Ovary (tissue), 9 donors: ENCODE measurements around the gene DTD1. TPM values are rescaled to one million over a fixed set of nuclear protein-coding genes. Genes with fewer than 3 reads are reported as not detected.
A peak's percentile ranks its signal among the peaks of the same experiment; 100 is the strongest.

ENCODE experiments used
- DNase-seq, 5 donors: peaks; one replicate each; pipeline ENCODE4 v3.0.0-alpha.2; 2019 to 2020
- H3K27ac ChIP-seq, 2 donors: fragments of 200-600 bp; one replicate each; pipeline versions ENCODE4 v1.5.1 to v1.8.0; 2019 to 2022
- H3K27me3 ChIP-seq: fragments of 200-600 bp; one replicate; pipeline ENCODE4 v1.8.0; 2022
- H3K36me3 ChIP-seq: fragments of 200-600 bp; sonication (generic); one replicate; pipeline ENCODE4 v1.5.1; 2019
- H3K4me1 ChIP-seq: one replicate; pipeline ENCODE4 v1.8.1; 2013; ENCODE audit warnings: mild to moderate bottlenecking, moderate library complexity; ENCODE audit not compliant: insufficient read depth
- H3K4me3 ChIP-seq: fragments of 200-600 bp; sonication (generic); one replicate; pipeline ENCODE4 v1.5.1; 2017
- H3K9me3 ChIP-seq, 2 donors: fragments of 200-600 bp in 1 of 2; sonication (generic) in 1 of 2; one replicate each; pipeline versions ENCODE4 v1.5.1 to v1.8.1; 2013 to 2019; ENCODE audit warnings: mild to moderate bottlenecking in 1 of 2, moderate library complexity in 1 of 2
- EP300 ChIP-seq: sonication (generic); formaldehyde crosslinking; IDR thresholded peaks from one replicate; pipeline ENCODE4 v1.6.1; 2017; ENCODE audit warnings: antibody characterized with exemption
- POLR2A ChIP-seq: fragments of 450-650 bp; IDR thresholded peaks from one replicate; pipeline ENCODE4 v1.6.1; 2017; ENCODE audit warnings: antibody characterized with exemption, mild to moderate bottlenecking, moderate library complexity
- WGBS, 3 donors: extraction: QIAGEN DNeasy Blood & Tissue Kit in 1 of 3; methylation state at CpG; one replicate each; pipeline versions ENCODE4 v1.1.5 to v1.1.7; 2013 to 2017; 5-methylcytosine and 5-hydroxymethylcytosine counted together
- intact Hi-C, 4 donors: fragments of 100-400 bp; cut with DNase I; formaldehyde crosslinking; loops; one replicate each; pipeline versions ENCODE4 v1.11.0 to v1.15.1; 2022 to 2023
- polyA plus RNA-seq, 2 donors: library from polyadenylated mRNA; stranded (reverse); fragments of 200-250 nt in 1 of 2; fragments of 350-450 nt in 1 of 2; fragmentation: Illumina TruSeq in 1 of 2; extraction: RNeasy Lipid Tissue Mini Kit (QIAGEN cat#74804) in 1 of 2; gene quantifications; one replicate each; pipeline ENCODE4 v1.2.3, GENCODE V29; 2013 to 2014
- total RNA-seq, 7 donors: library from RNA; depleted of rRNA in 2 of 7; stranded (reverse); fragments of >200 nt in 2 of 7; fragmentation: NEBNext Ultra II Directional in 3 of 7; extraction: Animal tissue kit (Norgen Biotek cat#: 25700) in 3 of 7; gene quantifications; one replicate each; pipeline versions ENCODE4 v1.1.0 to v1.2.4, GENCODE V29; 2016 to 2023
- TF ChIP-seq, protein P1 (sequence below), 3 donors: fragments of 450-650 bp in 2 of 3; fragments of 200-600 bp in 1 of 3; IDR thresholded peaks; one replicate each; pipeline versions ENCODE4 v1.5.1 to v1.8.0; 2016 to 2022; ENCODE audit warnings: antibody characterized with exemption in 3 of 3, mild to moderate bottlenecking in 1 of 3
- donor health status: DM: no; HTN: no; CAD: no; lungs with moderate emphysema.
- donor health status: DM: no; HTN: no; CAD: no.
- donor health status: Bipolar disorder and iron deficiency.
- donor health status: DM: yes; HTN: yes; CAD: no.
- donor health status: DM: no; HTN: no; CAD: no.
- donor health status: DM: yes; HTN: yes; CAD: no.

DTD1 gene
- total and polyA plus RNA-seq, 9 donors = 12.4 to 36.5 (median 22.7) TPM

DNA sequence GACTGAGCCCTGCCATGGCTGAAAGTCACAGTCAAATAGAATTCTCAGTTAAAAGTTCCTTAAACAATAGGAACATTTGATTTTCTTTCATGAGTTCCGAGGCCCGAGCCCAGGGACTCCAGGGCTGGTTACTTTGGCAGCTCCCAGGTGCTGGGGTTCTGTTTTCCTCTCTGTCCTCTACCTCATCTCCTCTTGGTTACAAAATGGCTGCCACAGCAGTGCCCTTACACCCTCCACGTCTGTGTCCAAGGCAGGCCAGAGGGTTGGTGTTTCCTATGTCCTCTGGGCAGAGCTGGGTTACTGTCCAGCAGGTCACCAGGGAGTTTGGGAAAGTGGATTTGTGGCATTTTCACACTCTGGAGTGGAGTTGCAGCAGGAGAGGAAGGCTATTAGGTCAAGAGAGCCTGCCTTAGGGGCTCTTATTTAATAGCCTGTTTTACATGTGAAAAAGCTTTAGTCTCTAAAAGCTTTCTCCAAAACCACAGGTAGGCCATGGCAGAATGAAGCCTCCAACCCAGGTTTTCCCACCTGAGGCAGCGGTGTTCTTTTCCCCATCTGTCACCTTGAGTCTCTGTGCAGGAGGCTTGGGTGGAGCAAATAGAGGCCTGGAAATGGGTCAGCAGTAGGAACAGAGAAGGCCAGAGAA, 111.0 kb downstream of the DTD1 start:
- Histone ChIP-seq H3K4me3 (no peak overlapping the region), H3K27me3 (no peaks in the 10 kb centered on the region), H3K9me3 (no peaks in the 10 kb centered on the region), H3K4me1 (no peaks in the 10 kb centered on the region), H3K36me3 (no peaks in the 10 kb centered on the region), H3K27ac (no peak overlapping the region)
- TF ChIP-seq, protein P1, sequence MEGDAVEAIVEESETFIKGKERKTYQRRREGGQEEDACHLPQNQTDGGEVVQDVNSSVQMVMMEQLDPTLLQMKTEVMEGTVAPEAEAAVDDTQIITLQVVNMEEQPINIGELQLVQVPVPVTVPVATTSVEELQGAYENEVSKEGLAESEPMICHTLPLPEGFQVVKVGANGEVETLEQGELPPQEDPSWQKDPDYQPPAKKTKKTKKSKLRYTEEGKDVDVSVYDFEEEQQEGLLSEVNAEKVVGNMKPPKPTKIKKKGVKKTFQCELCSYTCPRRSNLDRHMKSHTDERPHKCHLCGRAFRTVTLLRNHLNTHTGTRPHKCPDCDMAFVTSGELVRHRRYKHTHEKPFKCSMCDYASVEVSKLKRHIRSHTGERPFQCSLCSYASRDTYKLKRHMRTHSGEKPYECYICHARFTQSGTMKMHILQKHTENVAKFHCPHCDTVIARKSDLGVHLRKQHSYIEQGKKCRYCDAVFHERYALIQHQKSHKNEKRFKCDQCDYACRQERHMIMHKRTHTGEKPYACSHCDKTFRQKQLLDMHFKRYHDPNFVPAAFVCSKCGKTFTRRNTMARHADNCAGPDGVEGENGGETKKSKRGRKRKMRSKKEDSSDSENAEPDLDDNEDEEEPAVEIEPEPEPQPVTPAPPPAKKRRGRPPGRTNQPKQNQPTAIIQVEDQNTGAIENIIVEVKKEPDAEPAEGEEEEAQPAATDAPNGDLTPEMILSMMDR (IDR thresholded peaks at IDR 0.05) = no peak
- TF ChIP-seq EP300 (no peak), POLR2A (no peak)
- 96% methylated on average over 4 of the region's 4 CpGs for WGBS, 3 donors
- intact Hi-C loops = no loop called here
- no peak for DNase-seq

DNA sequence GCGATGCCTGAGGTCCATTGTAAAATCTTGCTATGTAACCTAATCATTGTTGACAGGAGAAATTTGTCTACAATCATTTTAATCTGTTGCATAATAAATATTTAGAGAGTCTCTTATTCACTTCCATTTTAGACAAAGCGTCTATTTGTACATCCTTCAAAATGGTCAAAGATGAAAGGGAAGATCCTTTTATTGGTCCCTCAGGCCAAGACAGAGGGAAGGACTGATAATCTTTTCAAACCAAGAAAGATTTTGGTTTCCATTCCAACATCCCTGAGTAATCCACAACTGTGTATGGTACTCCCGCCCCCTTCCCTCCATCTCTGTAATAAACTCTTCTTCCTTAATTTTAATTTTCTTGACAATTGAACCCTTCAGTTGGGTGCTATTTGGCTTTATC, 114.1 kb downstream of the DTD1 start:
- no peak overlapping the region for H3K27ac ChIP-seq
- intact Hi-C loops = no loop called here

DNA sequence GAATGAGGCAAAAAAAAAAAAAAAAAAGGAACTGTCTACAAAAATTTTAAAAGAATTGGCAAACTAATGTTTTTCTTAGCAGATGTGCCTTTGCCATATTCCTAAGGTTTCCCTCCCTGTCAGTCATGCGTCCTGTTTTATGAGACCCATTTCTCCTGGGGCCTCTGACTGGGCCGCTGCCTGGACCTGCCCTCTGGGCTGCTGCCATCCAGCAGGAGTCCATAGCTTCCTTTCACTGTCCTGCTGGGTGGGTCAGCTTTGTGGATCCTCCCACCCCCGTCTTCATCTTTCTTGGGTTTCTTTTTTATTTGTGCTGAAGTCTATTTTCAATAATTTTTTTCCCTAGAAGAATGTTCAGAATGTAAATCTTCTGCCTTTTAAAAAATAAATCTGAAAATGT, 114.9 kb downstream of the DTD1 start:
- intact Hi-C loops = loop anchor here in 1 of 4 donors (1.0 kb wide), 1 partner anchor 42 kb away; no protein-coding TSS in a partner anchor
- Histone ChIP-seq H3K27ac (no peak overlapping the region), H3K27me3 (no peaks in the 10 kb centered on the region)

More for the DNA sequence above, 114.1 kb downstream of the DTD1 start:
- no peaks in the 10 kb centered on the region for H3K4me1 ChIP-seq
- no peak overlapping the region for H3K4me3 ChIP-seq
- no peak for DNase-seq
- WGBS, 3 donors = 78 to 98% (median 80%) methylated on average over 3 of the region's 3 CpGs
- TF ChIP-seq POLR2A (no peak), EP300 (no peak)
- TF ChIP-seq, protein P1 (IDR thresholded peaks at IDR 0.05) = no peak
- no peaks in the 10 kb centered on the region for H3K9me3 ChIP-seq
- H3K27me3 ChIP-seq = no peaks in the 10 kb centered on the region
- no peaks in the 10 kb centered on the region for H3K36me3 ChIP-seq

DNA sequence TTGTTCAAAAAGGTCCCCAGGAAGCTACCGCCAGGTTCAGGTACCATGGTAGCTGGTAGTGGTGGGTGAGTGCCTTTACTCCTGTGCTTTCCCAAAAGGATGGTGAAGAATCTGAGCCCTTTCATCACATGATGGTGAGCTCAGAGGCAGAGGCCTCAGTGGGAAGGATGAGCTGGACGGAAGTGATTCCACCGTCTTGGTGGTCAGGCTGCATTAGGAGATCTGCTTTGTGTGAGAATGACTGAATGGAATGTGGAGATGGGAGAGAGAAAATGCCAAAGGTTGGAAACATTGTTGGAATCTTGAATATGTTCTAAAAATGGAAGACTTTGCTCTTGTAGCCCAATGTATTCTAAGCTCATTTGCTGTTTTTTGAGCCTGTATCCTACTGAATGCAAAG, 117.6 kb downstream of the DTD1 start:
- intact Hi-C loops = no loop called here
- Histone ChIP-seq H3K27ac (no peak overlapping the region), H3K4me3 (no peak overlapping the region), H3K36me3 (no peaks in the 10 kb centered on the region), H3K9me3 (no peaks in the 10 kb centered on the region), H3K27me3 (no peaks in the 10 kb centered on the region), H3K4me1 (no peaks in the 10 kb centered on the region)
- no peak for DNase-seq
- TF ChIP-seq, protein P1 (IDR thresholded peaks at IDR 0.05) = no peak
- no peak for TF ChIP-seq POLR2A
- TF ChIP-seq EP300 = no peak
- WGBS, 3 donors = 58 to 81% (median 64%) methylated on average over 3 of the region's 3 CpGs

More for the DNA sequence above, 114.9 kb downstream of the DTD1 start:
- Histone ChIP-seq H3K9me3 (no peaks in the 10 kb centered on the region), H3K4me1 (no peaks in the 10 kb centered on the region), H3K4me3 (no peak overlapping the region), H3K36me3 (no peaks in the 10 kb centered on the region)
- DNase-seq = peak in 1 of 5 donors; percentile 55
- TF ChIP-seq EP300 (no peak), POLR2A (no peak)
- TF ChIP-seq, protein P1 (IDR thresholded peaks at IDR 0.05) = no peak
- WGBS, 3 donors = 15 to 42% (median 25%) methylated on average over 3 of the region's 3 CpGs
